Measurements from ENCODE around the gene WNK2. TPM values are rescaled to one million over a fixed set of nuclear protein-coding genes. Genes with fewer than 3 reads are reported as not detected.

Gene WNK2
- total RNA-seq, 1 donor from 2014 or later = 1.1 TPM

- no peak for DNase-seq (ENCODE audit: low spot score)
These were observed 28.5 kb downstream of the WNK2 start for GRCh38 chr9:93212409-93212808.

GRCh38 chr9:93216073-93216365 is 32.1 kb downstream of the WNK2 start:
- no peak for DNase-seq (ENCODE audit: low spot score)

DNA sequence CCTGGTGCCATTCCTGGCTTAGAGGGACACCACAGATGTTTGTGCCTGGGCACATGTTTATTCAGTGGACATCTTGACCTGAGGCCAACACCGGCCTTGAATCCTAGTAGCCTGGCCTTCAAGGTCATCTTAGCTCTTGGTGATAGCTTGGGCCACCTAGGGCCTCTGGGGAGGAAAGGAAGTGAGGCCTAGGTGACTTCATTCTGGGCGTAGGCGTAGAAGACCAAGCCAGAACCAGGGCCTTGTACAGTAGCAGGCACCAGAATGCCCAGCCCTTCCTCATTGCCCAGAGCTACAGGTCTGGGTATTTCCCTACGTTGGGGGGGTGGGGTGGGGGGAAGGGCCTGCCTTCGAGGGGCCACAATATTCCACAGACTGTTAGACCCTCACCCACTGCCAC is 33.8 kb downstream of the WNK2 start:
- DNase-seq (ENCODE audit: low spot score) = no peak

DNA sequence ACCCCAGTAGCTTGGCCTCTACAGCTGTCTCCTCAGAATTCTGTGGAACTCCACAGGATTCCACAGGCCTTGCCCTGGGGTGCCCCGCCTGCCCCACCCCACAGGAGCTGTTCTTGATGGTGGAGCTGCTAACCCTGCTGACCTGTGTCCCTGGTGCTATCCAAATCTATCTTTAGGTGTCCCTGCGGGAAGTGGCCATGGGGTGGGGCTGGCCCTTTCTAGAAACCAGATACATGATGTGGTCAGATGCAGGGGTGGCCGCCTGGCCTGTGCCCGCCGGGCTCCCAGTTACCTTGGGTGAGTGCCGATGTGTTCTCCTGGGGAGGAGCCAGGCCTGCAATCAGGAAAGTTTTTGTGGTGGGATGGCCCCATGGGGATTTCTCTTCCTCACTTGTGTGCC is 34.2 kb downstream of the WNK2 start:
- DNase-seq (ENCODE audit: low spot score) = no peak

- DNase-seq (ENCODE audit: low spot score) = no peak
These were observed 34.9 kb downstream of the WNK2 start for GRCh38 chr9:93218671-93219420.

DNA sequence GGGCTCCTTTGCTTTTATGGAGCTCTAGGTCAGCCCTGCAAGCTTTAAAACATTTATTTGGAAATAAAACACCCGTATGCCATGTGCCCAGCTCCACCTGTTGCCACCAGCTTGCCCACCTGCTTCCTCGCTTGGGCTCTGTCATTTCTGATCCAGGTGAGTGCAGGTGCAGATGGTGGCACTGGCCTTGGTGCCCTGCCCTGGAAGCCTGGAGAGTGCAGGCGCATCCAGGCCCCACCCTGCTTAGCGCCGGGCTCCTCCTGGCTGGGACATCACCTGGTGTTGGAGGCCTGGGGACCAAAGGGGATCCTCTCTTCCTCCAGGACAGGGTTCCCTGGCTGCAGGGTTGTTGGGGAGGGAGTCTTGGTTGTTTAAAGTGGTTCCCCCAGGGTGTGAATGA is 35.8 kb downstream of the WNK2 start:
- no peak for DNase-seq (ENCODE audit: low spot score)

GRCh38 chr9:93220627-93221026 is 36.7 kb downstream of the WNK2 start:
- DNase-seq (ENCODE audit: low spot score) = no peak

DNA sequence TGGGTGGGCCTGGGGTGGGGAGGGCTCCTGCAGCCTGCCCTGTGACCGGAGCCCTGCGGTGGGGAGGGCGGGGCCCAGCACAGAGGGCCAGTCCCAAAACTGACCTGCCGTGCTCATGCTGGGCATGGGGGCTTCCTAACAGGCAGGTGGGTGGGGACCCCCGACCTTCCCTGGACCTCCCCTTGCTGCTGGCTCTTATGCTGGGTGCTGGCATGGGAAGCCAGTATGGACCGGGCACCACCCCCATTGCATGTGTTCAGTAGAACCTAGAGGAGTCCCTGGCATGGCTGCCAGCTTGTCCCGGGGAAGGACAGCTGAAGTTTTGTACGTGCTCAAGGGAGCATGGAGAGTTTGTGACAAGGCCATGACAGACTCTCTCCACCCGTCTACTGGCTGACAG is 37.1 kb downstream of the WNK2 start:
- no peak for DNase-seq (ENCODE audit: low spot score)

- DNase-seq (ENCODE audit: low spot score) = no peak
These were observed 38.9 kb downstream of the WNK2 start for GRCh38 chr9:93222890-93223259.

DNA sequence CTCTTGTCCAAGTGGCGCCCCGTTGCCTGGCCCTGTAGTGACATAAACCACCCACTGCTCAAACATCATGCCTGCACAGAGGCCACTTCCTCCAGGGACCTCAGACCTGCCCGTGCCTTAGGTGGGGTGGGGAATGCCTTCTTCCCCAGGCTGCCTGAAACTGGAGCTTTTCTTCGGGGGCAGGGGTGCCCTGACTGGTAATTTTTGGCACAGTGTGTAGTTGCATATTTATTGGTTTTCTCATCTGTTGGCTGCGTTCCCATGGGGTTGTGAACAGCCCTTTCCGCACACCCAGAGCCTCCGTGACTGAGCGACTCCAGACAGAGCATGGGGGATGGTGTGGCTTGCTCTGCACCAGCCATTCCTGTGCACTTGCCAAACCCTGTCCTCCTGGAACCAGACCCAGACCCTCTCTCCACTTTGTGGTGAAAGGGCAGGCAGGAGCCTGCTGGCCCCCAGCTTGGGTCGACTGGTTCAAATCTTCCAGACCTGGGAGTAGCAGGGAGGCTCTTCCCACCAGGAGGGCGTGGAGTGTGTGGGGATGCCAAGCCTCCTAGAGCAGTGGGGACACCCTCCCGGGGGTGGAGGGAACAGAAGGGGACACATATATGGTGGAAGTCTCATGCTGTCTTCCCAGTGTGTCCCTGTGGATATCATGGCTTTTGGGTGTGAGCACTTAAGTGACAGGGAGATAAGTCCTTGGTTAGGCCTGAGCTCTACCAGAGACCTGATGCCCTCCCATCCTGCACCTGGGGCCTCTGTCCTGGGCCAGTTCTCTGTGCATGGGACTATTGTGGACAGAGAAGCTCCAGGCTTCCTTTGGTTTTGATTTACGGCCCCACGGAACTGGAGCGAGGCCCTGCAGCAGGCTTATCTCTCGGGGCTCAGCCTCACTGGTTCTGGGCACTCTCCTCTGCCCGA is 39.6 kb downstream of the WNK2 start:
- no peak for DNase-seq (ENCODE audit: low spot score)

GRCh38 chr9:93224591-93224990 is 40.7 kb downstream of the WNK2 start:
- no peak for DNase-seq (ENCODE audit: low spot score)

DNA sequence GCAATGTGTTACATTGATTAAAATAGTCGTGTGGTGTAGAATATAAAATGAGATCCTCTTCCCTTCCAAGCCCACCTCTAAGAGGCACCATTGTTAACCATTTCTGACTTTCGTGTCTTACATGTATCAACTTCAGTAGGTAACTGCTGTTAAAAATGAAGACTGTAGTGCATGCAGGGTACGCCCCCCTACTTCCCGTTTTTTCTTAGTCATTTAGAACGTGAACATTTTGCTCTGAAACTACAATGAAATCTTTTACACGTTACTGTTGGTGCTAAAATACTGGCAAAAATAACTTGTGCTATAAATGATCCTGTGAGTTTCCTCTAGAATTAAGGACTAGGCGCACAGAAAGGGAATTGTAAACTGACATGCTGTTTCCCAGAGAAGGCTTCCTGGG is 41.5 kb downstream of the WNK2 start:
- no peak for DNase-seq (ENCODE audit: low spot score)

DNA sequence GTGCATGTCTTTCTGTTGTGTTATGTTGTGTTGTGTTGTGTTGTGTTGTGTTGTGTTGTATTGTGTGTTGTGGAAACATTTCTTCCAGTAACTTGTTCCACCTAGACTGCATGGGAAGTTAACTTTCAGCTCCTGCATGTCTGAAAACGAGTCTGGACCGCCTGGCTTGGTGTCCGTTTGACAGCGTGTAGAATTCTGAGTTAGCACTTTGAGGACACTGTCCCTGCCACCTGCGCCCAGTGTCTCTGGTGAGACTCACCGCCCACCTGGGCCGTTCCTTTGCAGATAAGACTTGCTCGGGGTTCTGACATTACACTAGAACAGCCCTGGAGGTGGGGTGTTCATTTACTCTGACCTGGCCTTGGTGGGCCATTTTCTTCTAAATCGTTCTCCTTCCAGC is 42.0 kb downstream of the WNK2 start:
- DNase-seq (ENCODE audit: low spot score) = no peak

- DNase-seq (ENCODE audit: low spot score) = no peak
These were observed 42.9 kb downstream of the WNK2 start for GRCh38 chr9:93226819-93227218.

- DNase-seq (ENCODE audit: low spot score) = no peak
These were observed 44.1 kb downstream of the WNK2 start for GRCh38 chr9:93228030-93228429.

GRCh38 chr9:93228453-93228852 is 44.5 kb downstream of the WNK2 start:
- no peak for DNase-seq (ENCODE audit: low spot score)

DNA sequence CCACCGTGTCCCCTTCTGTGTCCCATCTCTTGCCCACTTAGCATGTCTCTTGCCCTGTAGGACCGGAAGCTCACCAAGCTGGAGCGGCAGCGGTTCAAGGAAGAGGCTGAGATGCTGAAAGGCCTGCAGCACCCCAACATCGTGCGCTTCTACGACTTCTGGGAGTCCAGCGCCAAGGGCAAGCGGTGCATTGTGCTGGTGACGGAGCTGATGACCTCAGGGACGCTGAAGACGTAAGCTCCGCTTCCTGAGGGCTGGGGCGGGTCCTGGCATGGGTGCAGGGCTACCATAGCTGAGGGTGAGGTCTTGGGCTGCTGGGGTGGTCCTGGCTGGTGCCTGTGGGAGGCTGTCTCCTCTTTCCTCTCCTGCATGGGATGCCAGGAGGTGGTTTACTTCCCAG is 45.7 kb downstream of the WNK2 start:
- no peak for DNase-seq (ENCODE audit: low spot score)

- no peak for DNase-seq (ENCODE audit: low spot score)
These were observed 46.2 kb downstream of the WNK2 start for GRCh38 chr9:93230185-93230584.

DNA sequence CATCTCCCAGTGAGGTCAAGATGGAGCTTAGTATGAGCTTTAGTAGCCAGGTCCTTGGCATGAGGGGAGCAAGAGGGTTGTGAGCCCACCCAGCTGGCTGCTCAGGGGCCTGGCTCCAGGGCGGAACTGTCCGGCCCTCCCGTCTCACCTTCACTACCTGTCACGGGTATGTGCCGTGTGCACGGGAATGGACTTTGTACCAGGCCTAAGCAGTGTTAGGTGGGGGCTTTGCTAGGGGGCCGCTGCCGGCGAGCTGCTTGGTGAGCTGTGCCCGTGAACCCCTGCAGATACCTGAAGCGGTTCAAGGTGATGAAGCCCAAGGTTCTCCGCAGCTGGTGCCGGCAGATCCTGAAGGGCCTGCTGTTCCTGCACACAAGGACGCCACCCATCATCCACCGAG is 46.7 kb downstream of the WNK2 start:
- DNase-seq (ENCODE audit: low spot score) = no peak

- DNase-seq (ENCODE audit: low spot score) = no peak
These were observed 47.3 kb downstream of the WNK2 start for GRCh38 chr9:93231121-93231694.

GRCh38 chr9:93231716-93232115 is 47.8 kb downstream of the WNK2 start:
- DNase-seq (ENCODE audit: low spot score) = no peak

- DNase-seq (ENCODE audit: low spot score) = no peak
These were observed 48.5 kb downstream of the WNK2 start for GRCh38 chr9:93232388-93232960.

All from mesenteric fat pad (tissue), 1 donor.